Spleen (tissue), 11 donors: ENCODE results near the gene SEMA5A. TPM values are rescaled to one million over a fixed set of nuclear protein-coding genes. Genes with fewer than 3 reads are reported as not detected.

Source experiments
- DNase-seq: peaks from one replicate; pipeline ENCODE4 v3.0.0-alpha.2; 2020
- H3K27ac ChIP-seq, 8 donors: fragments of 200-600 bp; sonication (generic) in 7 of 8; 1 replicate in 4 of 8; 2 replicates in 4 of 8; pipeline versions ENCODE4 v1.5.0 to v1.8.0; 2016 to 2021; ENCODE audit warnings: inconsistent platforms in 4 of 8, mild to moderate bottlenecking in 4 of 8, moderate library complexity in 1 of 8
- H3K27me3 ChIP-seq, 7 donors: fragments of 200-600 bp; sonication (generic) in 6 of 7; replicated peaks in 1 of 7; 1 replicate in 4 of 7; 2 replicates in 3 of 7; pipeline versions ENCODE4 v1.5.0 to v1.8.0; 2016 to 2021; ENCODE audit warnings: inconsistent platforms in 3 of 7, mild to moderate bottlenecking in 1 of 7
- H3K36me3 ChIP-seq, 6 donors: fragments of 200-600 bp; sonication (generic) in 5 of 6; 1 replicate in 4 of 6; 2 replicates in 2 of 6; pipeline versions ENCODE4 v1.5.0 to v1.8.0; 2016 to 2021; ENCODE audit warnings: inconsistent platforms in 2 of 6
- H3K4me1 ChIP-seq, 6 donors: fragments of 200-600 bp; sonication (generic) in 5 of 6; 1 replicate in 3 of 6; 2 replicates in 3 of 6; pipeline versions ENCODE4 v1.5.0 to v1.8.0; 2016 to 2021; ENCODE audit warnings: inconsistent platforms in 3 of 6
- H3K4me3 ChIP-seq, 8 donors: fragments of 200-600 bp; sonication (generic) in 7 of 8; 1 replicate in 4 of 8; 2 replicates in 4 of 8; pipeline versions ENCODE4 v1.5.0 to v1.8.0; 2016 to 2021; ENCODE audit warnings: inconsistent platforms in 4 of 8, mild to moderate bottlenecking in 4 of 8, moderate library complexity in 2 of 8
- H3K9me3 ChIP-seq, 8 donors: fragments of 200-600 bp; sonication (generic) in 7 of 8; 1 replicate in 4 of 8; 2 replicates in 4 of 8; pipeline versions ENCODE4 v1.5.0 to v1.8.0; 2016 to 2021; ENCODE audit warnings: inconsistent platforms in 4 of 8
- CTCF ChIP-seq, 11 experiments: fragments of 200-600 bp in 7 of 11; fragments of 450-650 bp in 4 of 11; sonication (generic) in 4 of 11; IDR thresholded peaks in 8 of 11; conservative IDR thresholded peaks in 3 of 11; 1 replicate in 7 of 11; 2 replicates in 4 of 11; pipeline versions ENCODE4 v1.4.0 to v1.8.0; 2016 to 2021; ENCODE audit warnings: antibody characterized with exemption in 11 of 11, inconsistent platforms in 4 of 11, mild to moderate bottlenecking in 1 of 11
- POLR2A ChIP-seq, 3 donors: fragments of 450-650 bp; IDR thresholded peaks; one replicate each; pipeline ENCODE4 v1.5.1; 2017; ENCODE audit warnings: antibody characterized with exemption in 3 of 3, mild to moderate bottlenecking in 1 of 3
- POLR2AphosphoS5 ChIP-seq, 3 donors: sonication (generic); formaldehyde crosslinking; IDR thresholded peaks; one replicate each; pipeline ENCODE4 v1.5.1; 2017; ENCODE audit warnings: antibody characterized with exemption in 3 of 3
- WGBS, 5 donors: extraction: QIAGEN DNeasy Blood & Tissue Kit in 3 of 5; methylation state at CpG; one replicate each; pipeline versions ENCODE4 v1.1.5 to v1.1.7; 2013 to 2018; 5-methylcytosine and 5-hydroxymethylcytosine counted together
- intact Hi-C: fragments of 100-400 bp; cut with DNase I; formaldehyde crosslinking; loops from one replicate; pipeline ENCODE4 v1.15.0; 2023; ENCODE audit warnings: low total_unique reads
- polyA plus RNA-seq, 3 donors: library from polyadenylated mRNA; stranded (reverse); fragments of 200-250 nt; gene quantifications; one replicate each; pipeline ENCODE4 v1.2.1, GENCODE V29; 2013
- total RNA-seq, 7 donors: library from RNA; depleted of rRNA in 3 of 7; stranded (reverse); fragments of >200 nt in 3 of 7; fragmentation: NEBNext Ultra II Directional in 4 of 7; extraction: Animal tissue kit (Norgen Biotek cat#: 25700) in 4 of 7; gene quantifications; one replicate each; pipeline versions ENCODE4 v1.1.0 to v1.2.1, GENCODE V29; 2016 to 2021
- donor health status: healthy with polysubstance abuse.
- donor health status: DM: no; HTN: no; CAD: no; lungs with moderate emphysema.
- donor health status: DM: no; HTN: no; CAD: no.
- donor health status: Bipolar disorder and iron deficiency.
- donor health status: healthy.
- donor health status: DM: no; HTN: no; CAD: no.
- donor health status: DM: yes; HTN: yes; CAD: no.

SEMA5A gene
- total and polyA plus RNA-seq, 10 donors, result 1.4 to 30.9 (median 13.1) TPM

- DNase-seq, result no peak
- Histone ChIP-seq H3K4me1 (no peaks in the 10 kb centered on the region), H3K27me3 (no peaks in the 10 kb centered on the region), H3K4me3 (no peak overlapping the region), H3K27ac (no peak overlapping the region), H3K36me3 (no peaks in the 10 kb centered on the region), H3K9me3 (no peaks in the 10 kb centered on the region)
- 51 to 69% (median 68%) methylated on average over 3 of the region's 3 CpGs for WGBS, 5 donors
- intact Hi-C loops, result no loop called here
- no peak for TF ChIP-seq POLR2A (IDR thresholded peaks at IDR 0.05)
- TF ChIP-seq POLR2AphosphoS5 (IDR thresholded peaks at IDR 0.05), result no peak
- TF ChIP-seq CTCF (IDR thresholded peaks at IDR 0.05 in 8 of 11, conservative IDR thresholded peaks at IDR 0.05 in 3 of 11), result no peak
These were observed 499.0 kb downstream of the SEMA5A start for GRCh38 chr5:9046756-9047481.

DNA sequence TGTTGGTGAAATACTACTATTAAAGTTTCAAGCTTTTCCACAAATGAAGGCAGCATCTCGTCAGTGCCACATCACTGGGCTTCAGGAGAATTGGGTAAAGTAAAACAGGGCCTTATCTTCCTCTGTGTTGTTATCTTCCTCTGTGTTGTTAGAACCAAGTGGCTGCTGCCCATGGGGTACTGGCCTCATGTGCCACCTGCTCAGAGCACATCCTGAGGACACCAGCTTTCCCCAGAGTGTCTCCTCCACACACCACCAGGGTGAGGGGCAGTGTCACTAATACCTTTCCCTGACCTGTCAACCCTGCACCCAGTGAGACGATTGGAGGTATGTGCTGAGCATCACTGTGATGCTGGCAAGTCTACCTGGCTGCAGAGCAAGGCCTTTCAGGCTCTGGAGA is 499.9 kb downstream of the SEMA5A start:
- Histone ChIP-seq H3K9me3 (no peaks in the 10 kb centered on the region), H3K4me1 (no peaks in the 10 kb centered on the region), H3K27ac (no peak overlapping the region), H3K36me3 (no peaks in the 10 kb centered on the region), H3K4me3 (no peak overlapping the region), H3K27me3 (no peaks in the 10 kb centered on the region)
- intact Hi-C loops, result no loop called here
- TF ChIP-seq POLR2A (IDR thresholded peaks at IDR 0.05), result no peak
- no peak for TF ChIP-seq CTCF (IDR thresholded peaks at IDR 0.05 in 8 of 11, conservative IDR thresholded peaks at IDR 0.05 in 3 of 11)
- TF ChIP-seq POLR2AphosphoS5 (IDR thresholded peaks at IDR 0.05), result no peak
- no peak for DNase-seq
- WGBS, 5 donors, result 50 to 88% (median 66%) methylated on average over 2 of the region's 2 CpGs

DNA sequence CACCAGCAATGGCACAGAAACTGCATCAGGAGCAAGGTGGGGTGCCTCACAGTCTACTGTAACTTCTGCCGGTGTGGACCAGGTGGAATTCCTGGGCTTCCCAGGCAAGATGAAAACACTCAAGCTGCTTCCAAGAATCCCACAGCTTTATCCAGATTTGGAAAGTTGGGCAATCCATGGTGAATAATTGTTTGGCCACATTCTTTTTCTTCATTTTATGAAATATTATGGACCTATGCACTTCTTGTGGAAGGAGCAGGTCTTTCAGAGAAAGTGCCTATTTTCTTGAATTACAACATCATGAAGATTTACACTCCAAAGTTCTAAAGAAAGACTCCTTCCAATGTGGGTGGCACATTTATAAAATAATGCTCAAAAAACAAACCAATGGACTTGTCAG is 503.6 kb downstream of the SEMA5A start:
- Histone ChIP-seq H3K4me1 (peaks cover 0 to 4% (median 2%) of the 10 kb centered on the region in 6 donors), H3K9me3 (peaks cover 0 to 6% (median 0%) of the 10 kb centered on the region in 8 donors), H3K27ac (no peak overlapping the region), H3K4me3 (no peak overlapping the region), H3K36me3 (no peaks in the 10 kb centered on the region), H3K27me3 (no peaks in the 10 kb centered on the region)
- TF ChIP-seq POLR2AphosphoS5 (IDR thresholded peaks at IDR 0.05), result no peak
- TF ChIP-seq POLR2A (IDR thresholded peaks at IDR 0.05), result no peak
- no peak for TF ChIP-seq CTCF (IDR thresholded peaks at IDR 0.05 in 8 of 11, conservative IDR thresholded peaks at IDR 0.05 in 3 of 11)
- DNase-seq, result no peak
- intact Hi-C loops, result no loop called here
- 96 to 100% (median 100%) methylated on average over 1 of the region's 1 CpG for WGBS, 5 donors

- Histone ChIP-seq H3K4me3 (no peak overlapping the region), H3K27me3 (no peaks in the 10 kb centered on the region), H3K9me3 (peaks cover 0 to 6% (median 0%) of the 10 kb centered on the region in 8 donors), H3K36me3 (no peaks in the 10 kb centered on the region), H3K4me1 (peaks cover 0 to 14% (median 2%) of the 10 kb centered on the region in 6 donors), H3K27ac (no peak overlapping the region)
- no peak for DNase-seq
- WGBS, 5 donors, result 66 to 74% (median 67%) methylated on average over 2 of the region's 2 CpGs
- intact Hi-C loops, result no loop called here
- TF ChIP-seq POLR2A (IDR thresholded peaks at IDR 0.05) (no peak), POLR2AphosphoS5 (IDR thresholded peaks at IDR 0.05) (no peak), CTCF (IDR thresholded peaks at IDR 0.05 in 8 of 11, conservative IDR thresholded peaks at IDR 0.05 in 3 of 11) (no peak)
These were observed 505.4 kb downstream of the SEMA5A start for GRCh38 chr5:9040475-9040874.
